Endothelial cell of umbilical vein (primary cell): Measurements from ENCODE around the gene MSRB2. TPM values are rescaled to one million over a fixed set of nuclear protein-coding genes. Genes with fewer than 3 reads are reported as not detected.

Experiments
- BruUV-seq: library from RNA; stranded (reverse); fragments of 400-500 nt; replicated peaks from 2 replicates; lab custom pipeline; 2021; lab: Mats Ljungman, UMichigan
- CTCF ChIA-PET: fragments of 300-600, 350-600 bp; sonication (Branson Sonifier 250); formaldehyde crosslinking; loops from one replicate; lab custom pipeline; 2021; ENCODE audit warnings: antibody characterized with exemption, inconsistent platforms; lab: Charles Lee
- POLR2A ChIA-PET: fragments of 300-600, 350-600 bp; sonication (Branson Sonifier 250); formaldehyde crosslinking; loops from one replicate; lab custom pipeline; 2021; ENCODE audit warnings: antibody characterized with exemption, inconsistent platforms; lab: Charles Lee
- DNase-seq: peaks from one replicate; pipeline ENCODE4 v3.0.0-alpha.2; 2011; ENCODE audit warnings: low read depth, low spot score
- FAIRE-seq: peaks from 2 replicates; lab custom pipeline; 2011; peaks lifted over from hg19 to GRCh38; lab: Jason Lieb, UNC
- H2AFZ ChIP-seq: 2 replicates; pipeline ENCODE4 v1.6.0; 2012; ENCODE audit warnings: low read depth, low read length, control low read depth, inconsistent platforms
- H3K27ac ChIP-seq: 2 replicates; pipeline ENCODE4 v1.5.1; 2011; ENCODE audit warnings: low read depth, mild to moderate bottlenecking, control low read depth, low read length, moderate library complexity; ENCODE audit not compliant: insufficient read depth
- H3K27me3 ChIP-seq, 2 experiments: 2 replicates each; pipeline versions ENCODE4 v1.6.0 to v1.6.1; 2011; ENCODE audit warnings: low read length in 2 of 2, mixed read lengths in 1 of 2; ENCODE audit not compliant: control insufficient read depth in 2 of 2, insufficient read depth in 2 of 2
- H3K36me3 ChIP-seq, 2 experiments: 2 replicates in 1 of 2; 3 replicates in 1 of 2; pipeline ENCODE4 v1.5.1; 2011; ENCODE audit warnings: low read length in 2 of 2, mild to moderate bottlenecking in 1 of 2, moderate library complexity in 1 of 2; ENCODE audit not compliant: control insufficient read depth in 2 of 2, insufficient read depth in 2 of 2; ENCODE audit errors: extremely low read depth in 1 of 2
- H3K4me1 ChIP-seq: 3 replicates; pipeline ENCODE4 v1.5.1; 2011; ENCODE audit warnings: mild to moderate bottlenecking, low read length; ENCODE audit not compliant: control insufficient read depth, insufficient read depth; ENCODE audit errors: extremely low read depth
- H3K4me2 ChIP-seq: 2 replicates; pipeline ENCODE4 v1.6.1; 2011; ENCODE audit warnings: low read length, control low read depth, mixed read lengths; ENCODE audit not compliant: insufficient read depth
- H3K4me3 ChIP-seq, 3 experiments: fragments of 200-600 bp in 1 of 3; sonication (generic), shearing (Covaris generic) in 1 of 3; replicated peaks in 1 of 3; 2 replicates each; pipeline ENCODE4 v1.5.1; 2011 to 2016; ENCODE audit warnings: control low read depth in 3 of 3, low read length in 3 of 3, mild to moderate bottlenecking in 2 of 3, inconsistent platforms in 1 of 3, low read depth in 1 of 3, moderate library complexity in 1 of 3; ENCODE audit not compliant: insufficient read depth in 1 of 3
- H3K79me2 ChIP-seq: 2 replicates; pipeline ENCODE4 v1.6.0; 2012; ENCODE audit warnings: low read length, inconsistent platforms; ENCODE audit not compliant: control insufficient read depth, insufficient read depth
- H3K9ac ChIP-seq: replicated peaks from 2 replicates; pipeline ENCODE3; 2011; ENCODE audit warnings: low read length, control low read depth; ENCODE audit not compliant: insufficient read depth; ENCODE audit errors: extremely low read depth
- H3K9me1 ChIP-seq: replicated peaks from 3 replicates; pipeline ENCODE4 v1.6.0; 2011; ENCODE audit warnings: mild to moderate bottlenecking, low read length; ENCODE audit not compliant: control insufficient read depth, insufficient read depth; ENCODE audit errors: extremely low read depth
- H3K9me3 ChIP-seq: replicated peaks from 2 replicates; pipeline ENCODE4 v1.5.1; 2012; ENCODE audit warnings: low read length, inconsistent platforms; ENCODE audit not compliant: control insufficient read depth, insufficient read depth
- H4K20me1 ChIP-seq: replicated peaks from 2 replicates; pipeline ENCODE3; 2011; ENCODE audit warnings: mild to moderate bottlenecking, low read length; ENCODE audit not compliant: control insufficient read depth, insufficient read depth; ENCODE audit errors: extremely low read depth
- CTCF ChIP-seq, 2 donors: IDR thresholded peaks; 1 replicate in 1 of 2; 2 replicates in 1 of 2; pipeline ENCODE4 v1.5.1; 2011; ENCODE audit warnings: low read length in 2 of 2, mild to moderate bottlenecking in 2 of 2, moderate library complexity in 2 of 2, control low read depth in 1 of 2, inconsistent platforms in 1 of 2, low read depth in 1 of 2; ENCODE audit not compliant: insufficient read depth in 1 of 2; ENCODE audit errors: extremely low read depth in 1 of 2
- EZH2 ChIP-seq: IDR thresholded peaks from 2 replicates; pipeline ENCODE4 v1.6.1; 2012; ENCODE audit warnings: borderline replicate concordance, low read depth, mild to moderate bottlenecking, moderate library complexity, low read length, inconsistent platforms; ENCODE audit not compliant: severe bottlenecking
- FOS ChIP-seq: IDR thresholded peaks from 2 replicates; pipeline ENCODE4 v1.6.1; 2011; ENCODE audit warnings: mild to moderate bottlenecking, low read length, moderate library complexity, borderline replicate concordance; ENCODE audit not compliant: insufficient read depth
- JUN ChIP-seq: IDR thresholded peaks from 2 replicates; pipeline ENCODE4 v1.6.1; 2011; ENCODE audit warnings: borderline replicate concordance, low read depth; ENCODE audit not compliant: insufficient read length, insufficient read depth
- MAX ChIP-seq: IDR thresholded peaks from 2 replicates; pipeline ENCODE4 v1.6.1; 2011; ENCODE audit not compliant: insufficient read depth, insufficient read length
- MYC ChIP-seq: IDR thresholded peaks from one replicate; pipeline ENCODE4 v1.6.1; 2011; ENCODE audit warnings: mild to moderate bottlenecking, low read depth, low read length
- POLR2A ChIP-seq: IDR thresholded peaks from 2 replicates; pipeline ENCODE4 v1.6.1; 2012; ENCODE audit warnings: low read depth, mild to moderate bottlenecking, control low read depth, low read length
- POLR2AphosphoS5 ChIP-seq: IDR thresholded peaks from 2 replicates; pipeline ENCODE4 v1.6.1; 2012; ENCODE audit warnings: low read depth, mild to moderate bottlenecking, control low read depth, low read length, moderate library complexity; ENCODE audit not compliant: insufficient read depth
- dilution Hi-C: fragments of 300-500 bp; cut with MboI; formaldehyde crosslinking; loops from one replicate; pipeline ENCODE4 v1.15.0; 2019; ENCODE audit warnings: low sequenced_read_pairs; ENCODE audit not compliant: extremely low pct_ligation_motif_present
- intact Hi-C: fragments of 100-400 bp; cut with micrococcal nuclease; formaldehyde crosslinking; loops from one replicate; pipeline ENCODE4 v1.10.0; 2022
- polyA plus RNA-seq, 4 experiments: library from polyadenylated mRNA; depleted of rRNA in 3 of 4; stranded (reverse) in 3 of 4; unstranded in 1 of 4; fragments of >200 nt; gene quantifications; 2 replicates each; pipeline versions ENCODE4 v1.2.1 to v1.2.3, GENCODE V29; 2011 to 2012; ENCODE audit warnings: missing spikeins in 1 of 4
- total RNA-seq: library from RNA; stranded (reverse); gene quantifications from 2 replicates; pipeline ENCODE4 v1.2.3, GENCODE V29; 2021

Gene MSRB2
- total and polyA plus RNA-seq, 2 donors (not counting 3 experiments of a cell fraction or from before 2014, with no cell fraction given) = 16.2 to 20.6 TPM

DNA sequence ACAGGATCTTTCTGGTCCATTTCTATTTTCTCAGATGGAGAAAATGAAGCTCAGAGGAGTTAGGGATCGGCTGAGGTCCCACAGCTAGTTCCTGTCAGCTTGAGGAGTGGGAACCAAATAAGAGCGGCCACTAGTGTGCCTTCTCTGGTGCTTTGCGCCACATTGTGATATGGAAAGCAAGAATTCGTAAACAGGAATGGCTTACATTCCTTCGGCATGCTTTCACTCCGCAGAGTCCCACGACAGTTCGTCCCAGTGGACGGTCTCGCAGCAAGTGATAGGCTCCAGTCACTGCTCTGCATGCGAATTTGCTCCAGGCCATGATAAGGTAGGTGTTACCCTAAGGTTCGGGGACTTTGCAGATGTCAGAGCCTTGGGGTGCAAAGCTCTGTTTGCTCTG is 55.2 kb downstream of the MSRB2 start:
- no peak overlapping the region for H2AFZ ChIP-seq
- no TSS peak for BruUV-seq
- TF ChIP-seq MYC (no peak), JUN (no peak), EZH2 (no peak)
- ChIA-PET POLR2A (no interaction called here), CTCF (no interaction called here)
- dilution Hi-C loops (no loop called here), intact Hi-C loops (no loop called here)
- no peaks in the 10 kb centered on the region for H4K20me1 ChIP-seq
- no peak overlapping the region for H3K27ac ChIP-seq
- no peaks in the 10 kb centered on the region for H3K4me1 ChIP-seq
- H3K9me1 ChIP-seq = no peaks in the 10 kb centered on the region
- H3K9ac ChIP-seq = no peak overlapping the region
- H3K36me3 ChIP-seq = no peaks in the 10 kb centered on the region
- FAIRE-seq (no peak), DNase-seq (no peak)
- H3K9me3 ChIP-seq = no peaks in the 10 kb centered on the region
- no peak overlapping the region for H3K4me3 ChIP-seq
- no peaks in the 10 kb centered on the region for H3K79me2 ChIP-seq
- H3K4me2 ChIP-seq = no peak overlapping the region
- H3K27me3 ChIP-seq = no peaks in the 10 kb centered on the region

DNA sequence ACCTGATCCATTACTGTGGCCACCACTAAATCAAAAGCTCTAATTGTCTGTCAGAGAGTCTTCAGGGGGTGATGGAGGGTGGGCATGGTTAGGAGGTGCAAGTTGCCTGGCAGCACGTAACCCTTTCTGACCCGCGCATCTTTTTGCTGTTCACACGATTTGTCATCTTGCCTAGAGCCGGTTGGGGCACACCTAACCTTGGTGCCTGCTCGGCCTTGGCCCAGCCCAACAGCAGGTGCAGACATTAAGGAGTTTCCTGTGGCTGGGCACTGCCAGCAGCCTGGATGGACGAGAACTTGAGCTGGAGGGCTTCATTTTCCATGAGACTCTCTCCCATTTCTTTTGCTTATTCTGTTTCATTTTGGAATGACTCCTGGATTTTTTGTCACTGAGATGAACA is 55.7 kb downstream of the MSRB2 start:
- H4K20me1 ChIP-seq = no peaks in the 10 kb centered on the region
- H3K27me3 ChIP-seq = no peaks in the 10 kb centered on the region
- no peak overlapping the region for H3K4me3 ChIP-seq
- DNase-seq (no peak), FAIRE-seq (no peak)
- ChIA-PET POLR2A (no interaction called here), CTCF (no interaction called here)
- no peak overlapping the region for H2AFZ ChIP-seq
- H3K27ac ChIP-seq = no peak overlapping the region
- H3K79me2 ChIP-seq = no peaks in the 10 kb centered on the region
- no TSS peak for BruUV-seq
- H3K9ac ChIP-seq = no peak overlapping the region
- dilution Hi-C loops (no loop called here), intact Hi-C loops (no loop called here)
- H3K4me2 ChIP-seq = no peak overlapping the region
- H3K36me3 ChIP-seq = no peaks in the 10 kb centered on the region
- TF ChIP-seq FOS (no peak), JUN (no peak), POLR2AphosphoS5 (no peak), CTCF (IDR thresholded peaks at IDR 0.05; ENCODE audit: extremely low read depth in 1 of 2, insufficient read depth in 1 of 2, low read depth in 1 of 2, low read length in 2 of 2) (no peak), POLR2A (no peak), MAX (no peak), MYC (no peak)
- H3K4me1 ChIP-seq = no peaks in the 10 kb centered on the region
- no peaks in the 10 kb centered on the region for H3K9me3 ChIP-seq
- no peaks in the 10 kb centered on the region for H3K9me1 ChIP-seq
